Measurements from ENCODE around the gene SERPING1.

DNA sequence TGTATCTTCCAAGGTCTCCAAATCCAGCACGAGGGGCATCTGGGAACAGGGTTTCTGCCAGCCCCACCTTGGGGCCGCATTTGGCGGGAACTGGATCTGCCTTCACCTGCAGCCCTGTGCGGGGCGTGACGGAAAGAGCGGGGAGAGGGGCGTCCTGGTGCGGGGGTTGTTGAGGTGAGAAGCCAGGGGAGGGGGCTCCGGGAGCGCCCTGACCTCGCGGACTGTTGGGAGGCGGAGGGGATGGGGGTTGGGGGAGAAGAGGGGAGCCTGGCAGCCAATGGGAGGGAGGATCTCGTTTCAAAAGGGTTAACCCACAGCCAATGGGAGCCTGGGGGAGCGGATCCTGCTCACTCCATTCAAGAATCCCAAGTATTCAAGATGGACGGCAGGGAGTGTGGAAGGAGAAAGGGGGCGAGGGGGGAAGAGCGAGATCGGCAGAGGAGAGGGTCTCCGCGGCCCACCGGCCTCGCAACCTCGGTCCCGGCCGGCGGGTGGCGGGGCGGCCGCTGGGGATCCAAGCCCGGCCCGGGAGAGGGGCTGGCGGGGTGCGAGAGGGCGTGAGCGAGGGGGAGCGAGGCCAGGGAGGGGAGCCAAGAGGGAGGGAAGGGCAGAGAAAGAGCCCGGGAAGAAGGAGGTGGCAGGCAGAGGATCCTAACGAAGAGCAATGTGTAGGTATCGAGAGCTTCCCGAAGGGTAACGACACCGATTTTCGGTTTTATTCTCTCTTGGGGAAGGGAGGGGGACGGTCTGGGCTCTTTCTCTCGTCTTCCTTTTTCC, 40.7 kb downstream of the SERPING1 start:
- TF ChIP-seq GATA3 (IDR thresholded peaks at IDR 0.05; ENCODE audit: low read depth, low read length) (no peak), GATA2 (IDR thresholded peaks at IDR 0.05; ENCODE audit: low read depth, low read length) (no peak)
